WTC11 (cell line): Measurements from ENCODE around the gene POLDIP3. TPM values are rescaled to one million over a fixed set of nuclear protein-coding genes. Genes with fewer than 3 reads are reported as not detected.
A peak's percentile ranks its signal among the peaks of the same experiment; 100 is the strongest.

Source experiments
- ATAC-seq: fragments of 200-7000 bp; cut with Tn5 transposase; 2 replicates; pipeline ENCODE4 v1.10.0; 2021; ENCODE audit warnings: mild to moderate bottlenecking, moderate library complexity
- CTCF ChIA-PET: fragments of 300-600 bp; sonication (Branson Sonifier 250); formaldehyde crosslinking; loops from one replicate; lab custom pipeline; 2021; ENCODE audit warnings: antibody characterized with exemption; lab: Charles Lee
- POLR2A ChIA-PET: fragments of 350-600 bp; sonication (Branson Sonifier 250); formaldehyde crosslinking; loops from one replicate; lab custom pipeline; 2021; ENCODE audit warnings: antibody characterized with exemption; lab: Charles Lee
- DNase-seq: peaks from one replicate; pipeline ENCODE4 v3.0.0; 2021; ENCODE audit warnings: low spot score
- H3K27ac Mint-ChIP-seq: 2 replicates; pipeline ENCODE4 v1.8.0; 2021; ENCODE audit warnings: mixed read lengths
- H3K27me3 Mint-ChIP-seq: 2 replicates; pipeline ENCODE4 v1.8.0; 2021; ENCODE audit warnings: low read depth, mild to moderate bottlenecking, moderate library complexity, mixed read lengths
- H3K36me3 Mint-ChIP-seq: 2 replicates; pipeline ENCODE4 v1.8.0; 2021; ENCODE audit warnings: mixed read lengths
- H3K4me1 Mint-ChIP-seq: 2 replicates; pipeline ENCODE4 v1.8.0; 2022; ENCODE audit warnings: mixed read lengths
- H3K4me3 Mint-ChIP-seq: 2 replicates; pipeline ENCODE4 v1.8.0; 2021; ENCODE audit warnings: mild to moderate bottlenecking, moderate library complexity, mixed read lengths
- H3K9me3 Mint-ChIP-seq: 2 replicates; pipeline ENCODE4 v1.8.0; 2021; ENCODE audit warnings: mixed read lengths
- AR ChIP-seq: fragments of 250-450 bp; sonication (Bioruptor Pico); IDR thresholded peaks from 2 replicates; pipeline ENCODE4 v1.9.0; 2021; ENCODE audit warnings: mild to moderate bottlenecking
- CREB1 ChIP-seq: sonication (generic); formaldehyde crosslinking; IDR thresholded peaks from 2 replicates; pipeline ENCODE4 v1.8.0; 2023; ENCODE audit warnings: mild to moderate bottlenecking, missing genetic modification reagents
- CREM ChIP-seq: sonication (generic); formaldehyde crosslinking; IDR thresholded peaks from 2 replicates; pipeline ENCODE4 v1.8.1; 2022; ENCODE audit warnings: mild to moderate bottlenecking, missing genetic modification reagents, moderate library complexity
- CTCF ChIP-seq: fragments of 200-600 bp; IDR thresholded peaks from 2 replicates; pipeline ENCODE4 v1.8.0; 2022; ENCODE audit warnings: antibody characterized with exemption
- E2F4 ChIP-seq: sonication (generic); formaldehyde crosslinking; IDR thresholded peaks from 2 replicates; pipeline ENCODE4 v1.8.1; 2022; ENCODE audit warnings: low read depth, mild to moderate bottlenecking, moderate library complexity, missing genetic modification reagents, borderline replicate concordance
- E2F5 ChIP-seq: sonication (generic); formaldehyde crosslinking; IDR thresholded peaks from 2 replicates; pipeline ENCODE4 v1.8.1; 2022; ENCODE audit warnings: mild to moderate bottlenecking, moderate library complexity, missing genetic modification reagents
- FOXJ3 ChIP-seq: sonication (generic); formaldehyde crosslinking; IDR thresholded peaks from 2 replicates; pipeline ENCODE4 v1.9.0; 2021; ENCODE audit warnings: missing genetic modification reagents, mild to moderate bottlenecking, borderline replicate concordance
- HMGA2 ChIP-seq: fragments of 250-450 bp; sonication (Bioruptor Pico); IDR thresholded peaks from 2 replicates; pipeline ENCODE4 v1.4.0; 2021; ENCODE audit warnings: mild to moderate bottlenecking, moderate library complexity
- HMGXB4 ChIP-seq: sonication (generic); formaldehyde crosslinking; IDR thresholded peaks from 2 replicates; pipeline ENCODE4 v1.8.1; 2023; ENCODE audit warnings: mild to moderate bottlenecking, moderate library complexity, missing genetic modification reagents
- IRF1 ChIP-seq: sonication (generic); formaldehyde crosslinking; IDR thresholded peaks from 2 replicates; pipeline ENCODE4 v1.8.0; 2023; ENCODE audit warnings: missing genetic modification reagents
- KAT7 ChIP-seq: sonication (generic); formaldehyde crosslinking; IDR thresholded peaks from 2 replicates; pipeline ENCODE4 v1.8.1; 2023; ENCODE audit warnings: missing genetic modification reagents, mild to moderate bottlenecking, borderline replicate concordance
- MAX ChIP-seq: sonication (generic); formaldehyde crosslinking; IDR thresholded peaks from 2 replicates; pipeline ENCODE4 v1.8.0; 2022; ENCODE audit warnings: mild to moderate bottlenecking, missing genetic modification reagents
- NFATC4 ChIP-seq: fragments of 250-450 bp; sonication (Bioruptor Pico); IDR thresholded peaks from 2 replicates; pipeline ENCODE4 v1.9.0; 2021; ENCODE audit warnings: mild to moderate bottlenecking
- NR2C2 ChIP-seq: sonication (generic); formaldehyde crosslinking; IDR thresholded peaks from 2 replicates; pipeline ENCODE4 v1.8.0; 2022; ENCODE audit warnings: mild to moderate bottlenecking, missing genetic modification reagents
- NR3C1 ChIP-seq: sonication (generic); formaldehyde crosslinking; conservative IDR thresholded peaks from 2 replicates; pipeline ENCODE4 v1.8.1; 2023; ENCODE audit warnings: low read depth, mild to moderate bottlenecking, missing genetic modification reagents
- RELA ChIP-seq: sonication (generic); formaldehyde crosslinking; IDR thresholded peaks from 2 replicates; pipeline ENCODE4 v1.8.1; 2022; ENCODE audit warnings: missing genetic modification reagents, mild to moderate bottlenecking, borderline replicate concordance
- SMAD3 ChIP-seq: sonication (generic); formaldehyde crosslinking; IDR thresholded peaks from 2 replicates; pipeline ENCODE4 v1.8.0; 2022; ENCODE audit warnings: missing genetic modification reagents, mild to moderate bottlenecking, borderline replicate concordance
- SOX15 ChIP-seq: fragments of 250-450 bp; sonication (Bioruptor Pico); IDR thresholded peaks from 2 replicates; pipeline ENCODE4 v1.9.0; 2021; ENCODE audit warnings: mild to moderate bottlenecking
- USF2 ChIP-seq: sonication (generic); formaldehyde crosslinking; IDR thresholded peaks from 2 replicates; pipeline ENCODE4 v1.8.1; 2023; ENCODE audit warnings: mild to moderate bottlenecking, missing genetic modification reagents, moderate library complexity
- ZMAT4 ChIP-seq: fragments of 250-450 bp; sonication (Bioruptor Pico); IDR thresholded peaks from 2 replicates; pipeline ENCODE4 v1.9.0; 2021; ENCODE audit warnings: mild to moderate bottlenecking
- ZNF138 ChIP-seq: sonication (generic); formaldehyde crosslinking; conservative IDR thresholded peaks from 2 replicates; pipeline ENCODE4 v1.8.1; 2022; ENCODE audit warnings: mild to moderate bottlenecking, moderate library complexity, missing genetic modification reagents
- ZNF219 ChIP-seq: sonication (generic); formaldehyde crosslinking; IDR thresholded peaks from 2 replicates; pipeline ENCODE4 v1.8.0; 2023; ENCODE audit warnings: missing genetic modification reagents, mild to moderate bottlenecking, borderline replicate concordance
- ZNF232 ChIP-seq: sonication (generic); formaldehyde crosslinking; IDR thresholded peaks from 2 replicates; pipeline ENCODE4 v1.8.0; 2022; ENCODE audit warnings: mild to moderate bottlenecking, missing genetic modification reagents
- total RNA-seq: library from RNA; stranded (reverse); gene quantifications from 3 replicates; pipeline ENCODE4 v1.2.3, GENCODE V29; 2021

Gene POLDIP3
- total RNA-seq, 1 experiment from 2014 or later, result 73.2 TPM

GRCh38 chr22:42651134-42651533 is 36.5 kb upstream of the POLDIP3 start:
- Mint-ChIP-seq H3K27ac (no peak overlapping the region), H3K9me3 (no peaks in the 10 kb centered on the region), H3K27me3 (no peaks in the 10 kb centered on the region; the same call in 1 of the 2 replicates), H3K36me3 (no peaks in the 10 kb centered on the region), H3K4me3 (no peak overlapping the region), H3K4me1 (peaks cover 7% of the 10 kb centered on the region)
- DNase-seq, result no peak
- CTCF ChIA-PET, result no interaction called here
- POLR2A ChIA-PET, result no interaction called here
- ATAC-seq, result no peak
- no peak for TF ChIP-seq E2F4 (CRISPR knock-in tag)
- no peak for TF ChIP-seq MAX (CRISPR knock-in tag)

- Mint-ChIP-seq H3K27me3 (no peaks in the 10 kb centered on the region; the same call in 1 of the 2 replicates), H3K4me3 (peak within 1 kb of the TSS; percentile 94), H3K27ac (peak within 1 kb of the TSS; percentile 93), H3K36me3 (no peaks in the 10 kb centered on the region), H3K9me3 (no peaks in the 10 kb centered on the region), H3K4me1 (peaks cover 19% of the 10 kb centered on the region)
- DNase-seq (peak; percentile 87), ATAC-seq (peak; percentile 94)
- ChIA-PET CTCF (interaction anchor here (0.6 to 1.7 kb wide), 15 partner anchors 10 to 1087 kb away, joined by 3 to 7 read pairs (median 3); partner anchors contain the start of gene POLDIP3), POLR2A (interaction anchor here (0.7 kb wide), 1 partner anchor 38 kb away, joined by 3 read pairs; no protein-coding TSS in a partner anchor)
- TF ChIP-seq CREM (0 out of 2 replicates have a peak, but pooled peaks have one; percentile 41), KAT7 (CRISPR knock-in tag) (no peak), IRF1 (CRISPR knock-in tag) (no peak), CTCF (no peak), ZNF138 (CRISPR knock-in tag) (no peak), CREB1 (CRISPR knock-in tag) (no peak), ZMAT4 (CRISPR knock-in tag) (no peak), AR (CRISPR knock-in tag) (no peak), E2F5 (CRISPR knock-in tag) (no peak), ZNF219 (CRISPR knock-in tag) (no peak), HMGXB4 (CRISPR knock-in tag) (no peak), FOXJ3 (CRISPR knock-in tag) (no peak), RELA (CRISPR knock-in tag) (no peak), NR2C2 (CRISPR knock-in tag) (no peak), USF2 (CRISPR knock-in tag) (no peak), SOX15 (CRISPR knock-in tag) (no peak), NFATC4 (CRISPR knock-in tag) (no peak), HMGA2 (CRISPR knock-in tag) (no peak), NR3C1 (no peak), ZNF232 (CRISPR knock-in tag) (0 out of 2 replicates have a peak, but pooled peaks have one; percentile 14), SMAD3 (CRISPR knock-in tag) (no peak)
Measured at GRCh38 chr22:42649246-42650099, 34.8 kb upstream of the POLDIP3 start, which contains the start of gene CYB5R3. TSS of gene CYB5R3 (minus strand) at chr22:42649392. CDS start at chr22:42649315, 77 bp downstream.
